ENCODE data around the gene C2orf76.

GRCh38 chr2:119316066-119316465, 50.6 kb downstream of the C2orf76 start:
- TF ChIP-seq CTCF (IDR thresholded peaks at IDR 0.05; ENCODE audit: low read length) (no peak), EZH2 (IDR thresholded peaks at IDR 0.05; ENCODE audit: borderline replicate concordance, low read length) (no peak)

Data from OCI-LY1 (cell line).